GM18519 (cell line): Measurements from ENCODE around the gene RBM20.
"Not testable (repeated sequence)": the region's sequence is repeated elsewhere in the genome, so short reads cannot be mapped to it uniquely, and the experiment has no call there.

Experiments
- ATAC-seq: cut with Tn5 transposase; IDR thresholded peaks from one replicate; pipeline ENCODE4 v1.9.1; 2021; ENCODE audit warnings: mild to moderate bottlenecking, moderate library complexity; ENCODE audit not compliant: unreplicated experiment, low FRiP score

Gene RBM20

DNA sequence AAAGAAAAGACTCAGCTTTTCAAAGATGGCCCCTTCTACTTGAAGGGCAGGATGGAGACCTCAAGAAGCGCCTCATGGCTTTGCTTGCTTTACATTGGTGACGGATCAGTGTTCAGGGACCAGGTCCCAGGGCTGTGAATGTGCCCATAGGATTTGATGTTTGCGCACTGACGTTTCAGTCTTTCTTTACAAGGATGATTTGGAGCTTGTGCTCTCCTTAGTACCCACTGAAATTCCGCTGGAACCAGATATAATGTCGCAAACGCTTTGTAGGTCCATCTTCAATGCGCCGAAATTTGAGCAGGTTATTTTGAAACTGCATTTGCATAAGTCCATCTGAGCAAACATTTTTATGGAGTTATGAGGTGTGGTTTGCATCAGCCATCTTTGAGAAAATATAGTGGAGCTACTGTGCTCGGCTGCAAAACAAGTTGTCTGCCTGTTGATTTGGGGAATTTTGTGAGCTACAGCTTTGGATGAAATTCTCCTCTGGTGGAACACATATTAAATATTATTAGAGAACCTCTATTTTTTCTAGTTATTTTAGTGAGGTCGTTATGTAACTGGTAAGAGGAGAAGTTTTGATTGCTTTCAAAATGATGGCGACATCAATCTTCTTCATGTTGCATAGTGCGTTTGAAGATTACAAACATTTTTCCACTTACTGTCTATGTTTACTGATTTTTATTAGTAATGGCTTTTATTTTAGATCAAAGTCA, 2.4 kb downstream of the RBM20 start:
- no peak for ATAC-seq

GRCh38 chr10:110647136-110647430, 2.9 kb downstream of the RBM20 start:
- ATAC-seq: no peak

DNA sequence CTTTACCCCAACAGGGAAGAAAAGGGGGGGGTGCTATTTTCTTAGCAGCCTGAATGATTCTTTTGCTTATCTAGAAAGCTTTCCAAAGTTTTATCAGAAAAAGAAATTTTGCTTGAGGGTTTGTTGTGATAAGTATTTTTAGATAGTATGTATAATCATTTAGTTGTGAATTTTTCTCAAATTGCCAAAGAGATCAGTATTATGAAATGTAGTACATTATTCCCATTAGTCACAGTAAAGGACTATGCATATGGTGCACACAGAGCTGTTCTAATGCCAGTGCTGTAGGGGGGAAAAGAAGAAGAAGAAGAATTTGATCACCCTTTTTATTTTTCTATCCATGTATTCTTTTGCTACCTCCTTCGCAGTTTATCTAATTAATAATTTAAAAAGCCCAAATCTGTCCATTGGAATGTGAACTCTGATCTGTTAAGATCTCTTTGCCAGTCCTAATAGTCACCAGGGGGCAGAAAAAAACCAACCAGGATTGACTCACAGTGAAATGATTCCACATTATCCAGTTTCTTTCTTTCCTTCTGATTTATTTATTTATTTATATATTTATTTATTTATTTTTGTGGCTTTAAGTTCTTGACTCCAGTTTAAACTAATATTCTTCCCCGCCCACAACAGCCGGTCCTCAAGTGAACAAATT, 4.7 kb downstream of the RBM20 start:
- ATAC-seq: no peak

- no peak for ATAC-seq
Observed at GRCh38 chr10:110649347-110650264, 5.5 kb downstream of the RBM20 start.

GRCh38 chr10:110650265-110650668, 6.1 kb downstream of the RBM20 start:
- no peak for ATAC-seq

DNA sequence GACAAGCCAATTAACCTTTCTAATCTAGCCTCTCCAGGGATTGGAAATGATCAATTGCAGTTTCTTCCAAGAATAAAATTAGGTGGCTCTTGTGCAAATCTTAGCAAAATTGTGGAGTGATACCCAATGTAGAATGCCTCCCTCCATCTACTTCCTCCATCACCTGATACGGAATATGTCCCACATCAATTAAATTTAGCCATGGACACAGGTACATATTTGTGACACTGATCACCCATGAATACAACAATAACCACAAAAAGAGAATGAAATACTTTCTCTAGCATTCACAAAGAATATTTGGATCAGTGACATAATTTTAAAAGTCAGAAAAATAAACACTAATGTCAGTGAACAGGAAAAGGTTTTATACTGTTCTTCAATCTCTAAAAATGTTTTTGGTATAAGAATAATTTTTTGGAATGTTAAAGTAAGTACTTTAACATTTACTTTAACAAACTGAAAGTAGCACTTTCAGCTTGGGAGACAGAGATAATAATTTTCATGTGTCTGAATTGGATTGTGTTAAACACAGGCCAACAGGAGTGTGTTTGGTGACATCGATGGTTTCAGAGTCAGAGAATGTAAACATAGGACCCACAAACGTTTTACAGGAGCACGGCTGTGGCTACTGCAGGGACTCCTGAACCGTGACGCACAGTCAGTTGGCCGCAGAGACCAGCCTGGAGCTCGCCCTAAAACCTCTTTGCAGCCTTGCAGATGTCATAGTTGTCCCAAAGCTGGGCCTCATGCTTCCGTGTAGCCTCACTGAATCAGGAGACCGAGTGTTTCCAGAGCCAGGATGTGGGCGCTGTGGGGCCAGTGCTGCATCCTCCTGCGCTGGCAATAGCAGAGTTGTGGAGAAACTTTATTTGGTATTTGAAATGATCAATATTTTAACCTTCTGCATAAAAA, 7.2 kb downstream of the RBM20 start:
- peak; percentile 79 for ATAC-seq

DNA sequence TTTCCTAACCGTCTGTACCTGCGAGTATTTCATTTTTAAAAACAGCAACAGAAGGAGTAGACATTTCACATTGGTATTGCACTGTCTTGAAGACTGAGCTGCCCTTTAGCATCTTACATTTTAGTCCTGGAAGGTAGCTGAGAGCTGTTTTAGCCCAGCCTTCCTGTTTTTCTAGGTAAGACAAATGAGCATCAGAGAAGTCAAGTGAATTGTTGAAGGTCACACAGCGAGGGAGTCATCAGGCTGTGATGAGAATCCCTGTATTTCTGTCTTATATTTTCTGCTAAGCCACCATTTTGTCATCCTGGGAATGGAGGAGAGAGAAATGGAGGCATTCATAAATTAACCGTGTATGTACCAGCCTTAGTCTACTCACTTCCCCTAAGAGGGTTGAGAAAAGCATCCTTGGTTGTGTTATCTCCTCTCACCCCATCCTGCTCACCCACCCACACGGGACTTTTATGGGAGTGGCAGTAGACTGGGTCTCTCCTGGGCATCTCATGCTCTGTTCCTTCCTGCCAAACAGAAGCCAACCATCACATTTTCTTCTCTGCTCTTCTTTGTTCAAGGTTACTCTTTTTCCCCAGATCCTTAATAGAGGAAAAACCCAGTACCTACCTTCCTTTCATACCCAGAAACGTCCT, 8.5 kb downstream of the RBM20 start:
- ATAC-seq: no peak

DNA sequence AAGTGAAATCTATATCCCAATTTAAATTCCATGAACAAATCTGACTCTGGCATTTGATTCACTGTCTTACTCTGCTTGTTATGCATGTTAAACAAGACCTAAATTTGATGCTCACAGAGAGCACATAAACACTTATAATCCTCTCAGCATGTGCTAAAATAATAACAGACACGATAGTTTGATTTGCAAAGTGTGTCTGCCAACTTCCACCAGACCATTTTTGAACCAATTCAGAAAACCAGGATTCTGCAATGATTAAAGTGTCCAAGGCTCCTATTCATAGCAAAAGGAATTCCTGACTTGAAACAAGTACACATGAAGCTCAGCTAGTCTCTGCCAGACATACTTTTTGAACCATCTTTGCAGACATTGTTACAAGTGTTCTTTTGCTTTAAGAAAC, 11.2 kb downstream of the RBM20 start:
- no peak for ATAC-seq

DNA sequence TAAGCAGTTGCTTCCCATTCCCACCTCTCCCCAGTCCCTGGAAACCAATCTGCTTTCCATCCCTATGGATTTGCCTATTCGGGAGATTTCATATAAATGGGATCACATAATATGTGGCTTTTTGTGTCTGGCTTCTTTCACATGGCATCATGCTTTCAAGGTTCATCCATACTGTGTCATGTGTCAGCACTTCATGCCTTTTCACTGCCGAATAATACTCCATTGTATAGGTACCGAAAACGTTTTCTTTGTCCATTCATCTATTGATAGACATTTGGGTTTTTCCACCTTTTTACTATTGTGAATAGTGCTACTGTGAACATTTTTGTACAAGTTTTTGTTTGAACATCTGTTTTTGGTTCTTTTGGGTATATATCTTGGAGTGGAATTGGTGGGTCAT, 12.5 kb downstream of the RBM20 start:
- ATAC-seq: no peak

DNA sequence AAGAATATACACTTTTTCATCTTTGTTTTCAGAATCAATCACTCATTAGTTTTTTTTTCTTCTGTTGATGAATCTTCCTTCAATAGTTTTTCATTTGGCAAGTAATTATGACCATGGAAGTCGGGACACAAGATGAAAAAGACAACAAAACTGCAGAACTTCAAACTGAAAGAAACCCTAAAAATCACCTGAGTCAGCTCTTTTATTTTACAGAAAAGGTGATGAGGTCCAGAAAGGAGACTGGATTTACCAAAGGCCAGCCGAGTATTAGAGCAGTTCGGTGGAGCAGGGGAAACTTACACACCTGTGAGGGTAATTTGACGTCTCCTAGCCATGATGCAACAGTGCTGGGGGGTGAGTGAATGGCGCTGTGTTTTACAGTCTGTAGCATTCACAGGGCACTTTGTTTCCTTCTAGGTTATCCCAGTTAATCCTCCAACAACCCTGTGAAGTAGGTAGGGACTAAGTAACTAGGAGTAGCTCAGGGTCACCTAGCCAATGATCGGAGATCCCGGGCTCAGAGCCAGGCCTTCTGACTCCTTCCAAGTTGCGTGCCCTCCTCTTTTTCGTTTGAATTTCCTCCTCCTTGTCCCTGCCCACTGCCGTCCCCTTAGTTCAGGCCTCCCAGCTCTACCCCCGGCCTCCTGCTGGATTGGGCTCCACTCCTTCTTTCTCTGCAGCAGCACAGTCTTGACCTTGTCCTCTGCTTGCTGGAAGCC, 14.0 kb downstream of the RBM20 start:
- ATAC-seq: no peak

- ATAC-seq: no peak
Observed at GRCh38 chr10:110659558-110659957, 15.4 kb downstream of the RBM20 start.

DNA sequence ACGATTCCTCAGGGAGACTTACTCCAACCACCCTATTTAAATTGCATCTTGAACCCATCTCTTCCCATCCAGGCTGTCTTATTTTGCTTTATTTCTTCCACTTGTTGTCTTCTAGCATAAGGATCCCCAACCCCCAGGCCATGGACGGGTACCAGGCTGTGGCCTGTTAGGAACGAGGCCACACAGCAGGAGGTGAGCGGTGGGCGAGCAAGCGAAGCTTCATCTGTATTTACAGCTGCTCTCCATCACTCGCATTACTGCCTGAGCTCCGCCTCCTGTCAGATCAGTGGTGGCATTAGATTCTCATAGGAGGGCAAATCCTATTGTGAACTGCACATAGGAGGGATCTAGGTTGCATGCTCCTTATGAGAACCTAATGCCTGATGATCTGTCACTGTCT, 16.2 kb downstream of the RBM20 start:
- ATAC-seq: not testable (repeated sequence)

GRCh38 chr10:110661292-110661691, 17.2 kb downstream of the RBM20 start:
- no peak for ATAC-seq

DNA sequence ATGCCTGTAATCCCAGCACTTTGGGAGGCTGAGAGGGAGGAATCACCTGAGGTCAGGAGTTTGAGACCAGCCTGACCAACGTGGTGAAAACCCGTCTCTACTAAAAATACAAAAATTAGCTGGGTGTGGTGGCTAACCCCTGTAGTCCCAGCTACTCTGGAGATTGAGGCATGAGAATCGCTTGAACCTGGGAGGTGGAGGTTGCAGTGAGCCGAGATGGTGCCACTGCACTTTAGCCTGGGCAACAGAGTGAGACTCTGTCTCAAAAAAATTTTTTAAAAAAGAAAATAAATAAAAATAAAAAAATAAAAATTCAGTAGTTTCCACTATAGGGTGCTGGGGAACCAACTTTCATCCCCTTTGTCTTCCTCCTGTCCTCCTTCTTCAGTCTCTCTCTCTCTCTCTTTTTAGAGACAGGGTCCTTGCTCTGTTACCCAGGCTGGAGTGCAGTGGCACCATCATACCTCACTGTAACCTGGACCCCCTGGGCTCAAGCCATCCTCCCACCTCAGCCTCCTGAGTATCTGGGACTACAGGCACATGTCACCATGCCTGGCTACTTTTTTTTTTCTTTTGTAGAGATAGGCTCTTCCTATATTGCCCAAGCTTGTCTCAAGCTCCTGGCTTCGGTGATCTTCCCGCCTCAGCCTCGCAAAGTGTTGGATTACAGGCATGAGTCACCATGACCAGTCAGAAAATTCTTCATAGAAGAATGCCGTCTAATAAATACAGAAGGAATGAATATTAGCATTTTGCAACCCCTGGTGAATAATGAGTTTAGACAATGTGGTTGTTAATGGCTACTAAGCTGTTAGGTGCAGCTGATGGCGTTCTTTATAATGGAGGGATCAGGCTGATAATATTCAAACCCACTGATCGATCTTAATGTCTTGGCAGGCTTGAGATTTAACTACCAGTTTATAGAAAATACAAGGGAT, 20.6 kb downstream of the RBM20 start:
- no peak for ATAC-seq

GRCh38 chr10:110666259-110666658, 22.1 kb downstream of the RBM20 start:
- ATAC-seq: not testable (repeated sequence)

GRCh38 chr10:110666673-110667072, 22.5 kb downstream of the RBM20 start:
- ATAC-seq: no peak

- ATAC-seq: no peak
Observed at GRCh38 chr10:110667620-110668343, 23.6 kb downstream of the RBM20 start.

GRCh38 chr10:110668443-110668842, 24.3 kb downstream of the RBM20 start:
- no peak for ATAC-seq
